Motor neuron (in vitro differentiated cells): ENCODE data around the gene ST7. TPM values are rescaled to one million over a fixed set of nuclear protein-coding genes. Genes with fewer than 3 reads are reported as not detected.
A peak's percentile ranks its signal among the peaks of the same experiment; 100 is the strongest.

Experiments
- ATAC-seq, 8 experiments: fragments of 200-7000 bp; cut with Tn5 transposase; replicated peaks in 6 of 8; 2 replicates each; pipeline ENCODE4 v1.8.0; 2021; ENCODE audit warnings: mild to moderate bottlenecking in 8 of 8, moderate library complexity in 8 of 8
- H3K27ac ChIP-seq, 2 donors: fragments of 250-450 bp; sonication (Bioruptor Pico); 2 replicates each; pipeline ENCODE4 v1.9.0; 2021; ENCODE audit warnings: antibody characterized with exemption in 2 of 2, mild to moderate bottlenecking in 2 of 2, moderate library complexity in 1 of 2
- H3K4me1 ChIP-seq, 2 donors: fragments of 250-450 bp; sonication (Bioruptor Pico); replicated peaks in 1 of 2; 2 replicates each; pipeline ENCODE4 v1.6.1; 2021; ENCODE audit warnings: antibody characterized with exemption in 2 of 2, mild to moderate bottlenecking in 2 of 2, moderate library complexity in 1 of 2
- H3K4me3 ChIP-seq, 5 donors: fragments of 250-450 bp; sonication (Bioruptor Pico); 2 replicates each; pipeline ENCODE4 v1.9.0; 2021; ENCODE audit warnings: antibody characterized with exemption in 5 of 5, mild to moderate bottlenecking in 5 of 5, moderate library complexity in 4 of 5
- WGBS, 10 experiments: fragments of 450-650 bp; shearing (Covaris generic); methylation state at CpG; one replicate each; pipeline ENCODE4 v1.0.0; 2022; 5-methylcytosine and 5-hydroxymethylcytosine counted together
- in situ Hi-C, 9 experiments: fragments of 400-800 bp; cut with MboI; loops; one replicate each; pipeline ENCODE4 v1.15.0; 2021; ENCODE audit warnings: low sequenced_read_pairs in 9 of 9, low pct_unique_long_range_greater_than_20kb in 2 of 9; ENCODE audit not compliant: unreplicated experiment in 9 of 9
- total RNA-seq, 8 experiments: library from RNA; unstranded; fragments of 300-600 nt; gene quantifications; 2 replicates each; pipeline versions ENCODE4 v1.2.3 to v1.2.4, GENCODE V29; 2022

The ST7 gene
- total RNA-seq, 8 experiments from 2014 or later, result 20.6 to 55.5 (median 42.4) TPM

DNA sequence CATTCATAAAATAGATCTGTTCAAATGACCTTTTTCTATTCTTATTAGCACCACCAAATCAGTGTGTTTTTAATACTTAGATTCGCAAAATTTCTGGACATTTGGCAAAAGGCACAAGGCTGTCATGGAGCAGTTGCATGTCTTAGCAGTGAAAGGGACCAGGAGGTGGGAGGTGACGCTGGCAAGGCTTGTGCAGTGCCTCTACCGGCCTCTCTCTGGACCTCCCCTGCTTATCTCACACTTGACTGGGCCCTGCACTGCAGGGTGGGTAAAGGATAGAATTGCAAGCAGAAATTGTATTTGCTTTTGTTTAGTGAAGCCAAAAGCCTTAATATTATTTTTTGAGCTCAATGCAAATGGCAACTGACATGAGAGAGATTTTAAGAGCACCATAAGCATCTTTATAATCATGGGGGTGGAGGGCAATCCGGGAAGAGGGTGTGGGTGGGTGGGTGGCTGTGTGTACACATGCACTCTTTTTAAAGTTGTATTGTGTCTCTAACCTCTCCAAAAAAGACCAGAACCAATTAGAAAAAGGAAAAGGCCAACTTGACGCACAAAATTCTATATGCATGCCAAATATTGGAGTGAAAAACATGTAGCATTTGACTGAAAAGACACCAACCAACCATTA lies 263.3 kb downstream of the ST7 start:
- in situ Hi-C loops, result loop anchor here in 1 of 9 experiments (25.0 kb wide), 1 partner anchor 171 kb away; no protein-coding TSS in a partner anchor
- Histone ChIP-seq H3K4me1 (peaks cover 0 to 18% of the 10 kb centered on the region in 2 donors), H3K4me3 (no peak overlapping the region), H3K27ac (no peak overlapping the region)
- ATAC-seq, result peak in 2 of 8 experiments; percentile 30 to 37
- 16 to 100% (median 86%) methylated on average over 1 to 4 of the region's 5 CpGs; no CpG with 5 or more reads in 1 of the 10 experiments for WGBS, 10 experiments

DNA sequence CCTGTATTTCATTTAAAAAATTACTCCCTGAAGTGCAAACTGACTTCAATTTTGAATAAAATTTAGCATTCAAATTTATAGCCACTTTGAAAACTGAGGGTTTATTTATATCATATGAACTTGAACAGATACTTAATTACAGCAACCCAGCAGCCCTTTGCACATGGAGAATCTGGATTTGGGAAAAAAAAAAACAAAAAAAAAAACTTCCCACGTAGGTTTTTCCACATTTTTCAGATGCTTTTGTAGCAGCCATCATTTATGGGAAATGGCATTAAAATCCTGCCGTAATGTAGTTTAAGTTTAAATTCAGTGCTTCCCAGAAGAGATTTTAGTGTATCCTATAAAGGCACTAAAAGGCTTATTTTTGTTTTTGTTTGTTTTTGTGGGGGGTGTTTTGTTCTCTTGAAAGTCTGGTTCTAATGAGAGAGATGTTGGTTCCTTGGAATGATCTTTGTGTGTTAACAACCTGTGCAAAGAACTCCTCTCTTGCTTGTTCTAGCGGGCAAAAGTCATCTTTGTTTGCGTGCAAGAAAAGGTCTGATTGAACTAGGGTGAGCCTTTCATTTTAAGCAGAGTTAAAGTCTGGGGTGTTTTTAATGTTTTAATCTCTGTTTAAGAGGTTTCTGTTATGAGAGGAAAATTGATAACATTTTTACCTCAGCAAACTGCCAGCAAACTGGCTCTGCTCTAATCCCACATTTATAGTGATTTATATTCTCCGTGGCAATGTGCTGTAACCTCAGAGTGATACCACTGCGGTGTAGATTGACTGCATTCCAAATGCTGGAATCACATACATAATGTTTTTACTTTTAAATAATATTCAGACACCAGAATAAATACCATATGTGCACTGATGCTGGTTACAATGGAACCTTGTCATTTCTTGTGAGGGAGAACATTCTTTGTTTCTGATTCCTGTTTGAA lies 264.1 kb downstream of the ST7 start:
- Histone ChIP-seq H3K4me1 (peaks cover 0 to 18% of the 10 kb centered on the region in 2 donors), H3K27ac (no peak overlapping the region), H3K4me3 (no peak overlapping the region)
- in situ Hi-C loops, result loop anchor here in 1 of 9 experiments (25.0 kb wide), 1 partner anchor 170 kb away; no protein-coding TSS in a partner anchor
- ATAC-seq, result peak in 7 of 8 experiments; percentile 16 to 87 (median 47)
- 8 to 100% (median 74%) methylated on average over 1 to 6 of the region's 6 CpGs for WGBS, 10 experiments

DNA sequence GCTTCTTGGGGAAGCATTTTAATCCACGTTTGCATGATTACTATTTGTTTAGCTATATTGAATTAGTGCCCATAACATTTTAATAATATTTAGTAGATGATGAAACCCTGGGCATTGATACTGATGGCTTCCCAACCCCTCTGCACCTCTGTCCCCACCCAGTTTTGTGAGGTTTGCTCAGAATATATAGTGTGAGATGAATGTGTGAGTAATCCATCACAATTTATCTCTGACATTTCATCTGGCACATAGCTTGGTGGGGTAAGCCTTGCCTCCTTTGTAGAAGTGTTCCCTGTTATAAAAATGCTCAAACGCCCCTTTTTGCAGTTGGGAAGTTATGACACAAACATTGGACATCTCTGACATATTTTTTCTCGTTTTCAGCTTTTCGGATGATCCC lies 265.4 kb downstream of the ST7 start:
- Histone ChIP-seq H3K4me3 (no peak overlapping the region), H3K4me1 (peaks cover 0 to 18% of the 10 kb centered on the region in 2 donors), H3K27ac (no peak overlapping the region)
- in situ Hi-C loops, result loop anchor here in 1 of 9 experiments (25.0 kb wide), 1 partner anchor 169 kb away; no protein-coding TSS in a partner anchor
- WGBS, 10 experiments, result 0 to 100% (median 61%) methylated on average over 1 to 4 of the region's 4 CpGs
- peak in 1 of 8 experiments; percentile 5 for ATAC-seq

DNA sequence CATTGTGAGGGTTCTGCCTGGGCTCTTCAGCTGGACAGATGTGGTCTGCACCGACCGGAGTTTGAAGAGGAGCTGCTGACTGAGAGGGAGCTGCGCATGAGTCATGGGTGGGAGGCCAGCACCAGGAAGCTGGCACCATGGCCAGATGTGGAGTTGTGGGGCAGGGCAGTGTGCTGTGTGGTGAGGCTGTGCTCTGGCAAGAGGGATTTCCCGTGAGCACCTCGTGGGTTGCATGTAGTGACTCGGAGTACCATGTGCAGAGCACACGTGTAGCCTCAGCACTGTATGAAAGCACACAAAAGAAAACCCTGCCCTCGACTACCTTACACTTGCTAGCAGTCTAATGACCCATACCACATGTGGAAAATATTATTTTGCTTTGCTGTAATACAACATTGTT lies 266.2 kb downstream of the ST7 start:
- no peak overlapping the region for H3K4me3 ChIP-seq
- 0 to 100% (median 93%) methylated on average over 1 to 5 of the region's 8 CpGs; no CpG with 5 or more reads in 3 of the 10 experiments for WGBS, 10 experiments
- ATAC-seq, result peak in 2 of 8 experiments; percentile 18 to 22
- no peak overlapping the region for H3K27ac ChIP-seq
- H3K4me1 ChIP-seq, result peaks cover 0 to 18% of the 10 kb centered on the region in 2 donors
- in situ Hi-C loops, result loop anchor here in 1 of 9 experiments (25.0 kb wide), 1 partner anchor 168 kb away; no protein-coding TSS in a partner anchor

DNA sequence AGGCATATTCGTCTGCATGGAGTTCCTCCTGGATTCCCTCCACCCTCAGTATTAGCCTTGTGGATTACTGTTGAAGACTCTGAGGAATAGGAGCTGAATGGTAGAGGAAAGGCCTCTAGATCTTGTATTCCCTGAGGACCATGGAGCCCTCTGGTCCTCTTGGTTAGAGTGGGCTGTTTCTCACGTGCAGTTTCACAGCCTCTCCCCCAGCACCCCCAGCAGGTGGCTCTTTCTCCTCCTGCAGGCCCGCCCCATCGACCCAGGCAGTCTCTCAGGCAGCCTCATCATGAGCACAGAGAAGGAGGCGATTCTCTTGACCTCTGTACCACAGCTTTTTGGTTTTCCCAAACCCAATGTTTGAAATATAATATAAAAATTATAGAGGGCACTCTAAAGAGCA lies 267.5 kb downstream of the ST7 start:
- H3K4me3 ChIP-seq, result no peak overlapping the region
- WGBS, 10 experiments, result 0 to 100% (median 71%) methylated on average over 1 to 4 of the region's 5 CpGs; no CpG with 5 or more reads in 6 of the 10 experiments
- ATAC-seq, result no peak
- in situ Hi-C loops, result loop anchor here in 1 of 9 experiments (25.0 kb wide), 1 partner anchor 166 kb away; no protein-coding TSS in a partner anchor
- peaks cover 0 to 18% of the 10 kb centered on the region in 2 donors for H3K4me1 ChIP-seq
- H3K27ac ChIP-seq, result no peak overlapping the region

DNA sequence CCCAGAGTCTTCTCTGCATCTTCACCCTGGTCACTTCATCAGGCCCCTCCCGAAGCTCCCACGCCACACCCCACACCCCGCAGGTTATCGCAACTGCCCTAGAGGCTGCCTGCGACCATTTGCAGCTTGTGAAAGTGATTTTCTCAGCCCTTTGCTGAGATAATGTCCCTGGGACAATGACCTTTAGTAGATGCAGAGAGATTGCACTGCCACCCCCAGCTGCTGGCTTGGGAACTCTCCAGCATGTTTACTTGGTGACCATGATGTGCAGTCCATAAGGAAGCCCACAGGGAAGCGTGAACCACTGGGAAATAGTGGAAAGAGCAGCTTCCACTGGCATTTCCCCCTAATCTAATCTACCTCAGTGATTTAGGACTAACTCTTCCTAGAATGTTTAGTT lies 272.2 kb downstream of the ST7 start:
- Histone ChIP-seq H3K27ac (no peak overlapping the region), H3K4me1 (no peaks in the 10 kb centered on the region), H3K4me3 (no peak overlapping the region)
- in situ Hi-C loops, result no loop called here
- no peak for ATAC-seq
- 80 to 100% (median 100%) methylated on average over 1 to 3 of the region's 6 CpGs; no CpG with 5 or more reads in 5 of the 10 experiments for WGBS, 10 experiments

DNA sequence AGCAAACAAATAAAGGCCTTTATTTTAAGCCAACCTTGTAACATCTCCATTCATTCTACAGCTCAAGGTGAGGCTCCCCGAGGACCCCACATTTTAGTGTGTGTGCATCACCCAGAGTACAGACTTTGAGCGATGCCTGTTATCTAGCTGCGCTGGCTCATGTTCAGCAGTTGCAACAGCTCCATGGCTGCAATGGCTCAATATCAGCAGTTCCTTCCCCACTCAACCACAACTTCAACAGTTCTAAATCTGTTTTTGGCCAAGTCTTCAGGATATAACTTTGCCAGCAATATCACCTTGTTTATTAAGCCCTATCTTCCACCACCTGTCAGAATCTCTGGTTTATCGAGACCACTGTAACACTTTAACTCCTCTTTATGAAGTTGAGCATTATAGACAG lies 273.8 kb downstream of the ST7 start:
- H3K27ac ChIP-seq, result no peak overlapping the region

DNA sequence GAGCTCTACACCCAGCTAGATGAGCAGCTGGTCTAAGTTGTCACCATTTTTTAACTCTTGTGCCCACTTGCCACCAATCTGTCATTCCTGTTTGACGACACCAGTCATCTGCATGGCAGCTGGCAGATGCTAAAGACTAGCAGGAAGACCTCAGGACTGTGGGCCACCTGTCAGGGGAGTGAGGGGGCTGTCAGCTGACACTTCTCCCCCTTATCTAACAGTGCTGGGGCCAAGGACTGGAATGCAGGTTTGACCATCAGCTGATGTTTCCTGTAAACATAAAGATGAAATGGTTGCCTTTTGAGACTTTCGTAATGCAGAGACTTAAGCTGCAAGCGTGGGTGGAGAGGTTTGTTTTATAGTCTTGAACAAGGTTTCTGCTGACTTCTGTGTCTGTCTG lies 276.0 kb downstream of the ST7 start:
- H3K4me3 ChIP-seq, result no peak overlapping the region
- no peak overlapping the region for H3K27ac ChIP-seq
- in situ Hi-C loops, result no loop called here
- no peaks in the 10 kb centered on the region for H3K4me1 ChIP-seq
- ATAC-seq, result no peak
- WGBS, 10 experiments, result 60 to 100% (median 93%) methylated on average over 1 to 3 of the region's 3 CpGs; no CpG with 5 or more reads in 5 of the 10 experiments

More for the DNA sequence above, 273.8 kb downstream of the ST7 start:
- WGBS, 10 experiments, result 50 to 100% (median 100%) methylated on average over 1 to 3 of the region's 4 CpGs; no CpG with 5 or more reads in 3 of the 10 experiments
- no peak for ATAC-seq
- no peaks in the 10 kb centered on the region for H3K4me1 ChIP-seq
- in situ Hi-C loops, result no loop called here
- H3K4me3 ChIP-seq, result no peak overlapping the region

DNA sequence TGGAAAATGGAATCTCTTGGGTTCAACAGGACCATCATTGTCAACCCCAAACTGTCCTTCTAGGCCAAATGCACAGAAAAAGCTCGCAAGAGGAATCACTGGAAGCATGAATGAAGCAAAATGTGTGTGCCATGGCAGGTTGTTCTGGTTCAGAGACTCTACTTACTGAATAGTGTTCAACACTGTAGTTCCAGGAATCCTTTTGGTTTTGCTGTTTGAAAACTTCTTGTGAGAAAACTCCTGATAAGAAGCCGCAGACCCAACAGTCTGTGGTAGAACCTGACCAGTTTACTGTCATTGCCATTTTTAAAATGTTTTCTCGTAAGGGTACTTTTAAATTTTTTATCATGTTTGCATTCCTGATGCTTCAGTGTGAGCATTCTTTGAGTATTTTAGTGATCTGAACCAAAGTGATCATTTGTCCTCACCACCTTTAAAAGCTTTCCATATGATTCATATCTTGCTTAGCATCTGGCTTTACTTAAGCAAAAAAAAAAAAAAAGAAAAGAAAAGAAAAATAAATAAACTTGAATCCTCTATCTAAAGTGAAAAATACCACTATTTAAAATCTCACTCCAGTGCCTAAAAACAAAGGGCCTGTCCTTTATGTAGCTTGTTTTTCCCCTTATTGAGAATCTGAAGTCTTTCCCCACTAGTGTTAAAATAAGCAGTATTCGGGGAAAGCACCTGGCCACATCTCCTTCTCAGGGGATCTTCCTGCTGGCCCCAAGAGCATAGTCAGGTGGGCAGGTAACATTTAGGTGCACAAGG lies 277.2 kb downstream of the ST7 start:
- Histone ChIP-seq H3K27ac (no peak overlapping the region), H3K4me1 (no peaks in the 10 kb centered on the region), H3K4me3 (no peak overlapping the region)
- WGBS, 10 experiments, result 33 to 100% (median 98%) methylated on average over 1 to 4 of the region's 4 CpGs
- in situ Hi-C loops, result no loop called here
- peak in 1 of 8 experiments; percentile 13 for ATAC-seq

DNA sequence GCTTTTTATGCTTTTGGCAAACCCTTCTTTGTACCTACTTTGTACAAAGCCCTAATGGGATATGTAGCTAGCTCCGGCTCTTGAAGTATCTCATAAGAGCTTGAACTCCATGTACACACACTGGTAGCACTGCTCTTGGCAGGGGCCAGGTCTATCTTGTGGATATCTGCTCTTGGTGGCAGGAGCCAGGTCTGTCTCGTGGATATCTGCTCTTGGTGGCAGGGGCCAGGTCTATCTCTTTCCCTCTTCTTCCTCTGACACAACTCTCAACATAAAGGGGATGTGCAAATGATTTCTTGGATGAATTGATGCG lies 277.7 kb downstream of the ST7 start:
- no peak for ATAC-seq
- in situ Hi-C loops, result no loop called here
- WGBS, 10 experiments, result 70 to 100% (median 100%) methylated on average over 1 to 2 of the region's 3 CpGs; no CpG with 5 or more reads in 4 of the 10 experiments
- no peak overlapping the region for H3K4me3 ChIP-seq
- H3K4me1 ChIP-seq, result no peaks in the 10 kb centered on the region
- no peak overlapping the region for H3K27ac ChIP-seq

DNA sequence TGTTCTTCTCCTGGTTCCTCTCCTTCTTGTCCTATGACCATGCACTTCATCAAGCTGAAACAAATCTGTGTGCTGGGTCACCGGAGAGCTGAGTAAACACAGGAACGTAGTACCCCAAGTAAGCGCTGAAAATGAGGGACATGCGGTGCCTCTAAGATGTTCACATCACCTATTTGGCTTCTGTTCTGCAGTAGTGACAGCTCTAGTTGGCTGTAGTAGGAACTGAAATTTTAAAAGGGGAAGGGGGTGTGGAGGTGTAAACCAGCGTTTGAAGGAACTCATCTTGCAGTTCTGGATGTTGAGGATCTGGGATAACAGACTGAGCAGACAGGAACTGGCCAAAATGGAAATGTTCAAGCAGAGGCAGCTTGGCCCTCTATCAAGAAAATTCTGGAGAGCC lies 284.3 kb downstream of the ST7 start:
- no peak for ATAC-seq
- Histone ChIP-seq H3K4me1 (no peaks in the 10 kb centered on the region), H3K27ac (no peak overlapping the region), H3K4me3 (no peak overlapping the region)
- 17 to 100% (median 89%) methylated on average over 1 to 5 of the region's 5 CpGs; no CpG with 5 or more reads in 1 of the 10 experiments for WGBS, 10 experiments
- in situ Hi-C loops, result no loop called here

DNA sequence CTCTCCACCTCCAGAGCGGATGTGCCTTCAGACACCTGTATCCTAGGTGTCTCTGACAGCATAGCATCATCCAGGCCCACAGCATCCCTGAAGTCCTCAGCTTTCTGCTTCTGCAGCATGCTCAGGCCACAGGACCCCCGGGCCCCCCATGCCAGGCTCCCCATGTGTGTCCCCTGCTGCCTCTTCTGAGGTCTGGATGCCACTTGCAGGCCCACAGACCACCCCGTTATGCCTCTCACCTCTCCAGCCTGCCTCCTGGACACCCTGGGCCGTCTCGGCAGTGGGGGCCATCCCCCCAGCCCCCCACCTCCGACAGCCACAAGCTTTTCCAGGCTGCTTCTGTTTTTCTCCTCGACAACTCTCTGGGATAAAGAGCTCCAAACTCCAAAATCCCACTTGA lies 285.2 kb downstream of the ST7 start:
- H3K4me3 ChIP-seq, result no peak overlapping the region
- 0 to 80% (median 67%) methylated on average over 1 of the region's 7 CpGs; no CpG with 5 or more reads in 7 of the 10 experiments for WGBS, 10 experiments
- no peak for ATAC-seq
- in situ Hi-C loops, result no loop called here
- no peak overlapping the region for H3K27ac ChIP-seq
- no peaks in the 10 kb centered on the region for H3K4me1 ChIP-seq
